Naive thymus-derived CD4-positive, alpha-beta T cell (primary cell): ENCODE results near the gene ANKRD52. TPM values are rescaled to one million over a fixed set of nuclear protein-coding genes. Genes with fewer than 3 reads are reported as not detected.

Source experiments
- ATAC-seq: fragments of 150-1000 bp; cut with Tn5 transposase; 2 replicates; pipeline ENCODE4 v1.10.0; 2021; ENCODE audit warnings: mild to moderate bottlenecking, moderate library complexity
- CTCF ChIA-PET: fragments of 350-600 bp; sonication (Branson Sonifier 250); formaldehyde crosslinking; loops from one replicate; lab custom pipeline; 2021; ENCODE audit warnings: antibody characterized with exemption; lab: Charles Lee
- POLR2A ChIA-PET: fragments of 350-600 bp; sonication (Branson Sonifier 250); formaldehyde crosslinking; loops from one replicate; lab custom pipeline; 2021; ENCODE audit warnings: antibody characterized with exemption, inconsistent platforms; lab: Charles Lee
- DNase-seq, 9 donors: peaks; one replicate each; pipeline versions ENCODE4 v3.0.0 to v3.0.0-alpha.2; 2020 to 2022; ENCODE audit warnings: mixed read lengths in 1 of 9
- H3K27ac ChIP-seq: one replicate; pipeline ENCODE4 v1.7.0; 2013; ENCODE audit warnings: mild to moderate bottlenecking, low read depth, low read length, moderate library complexity
- H3K27me3 ChIP-seq, 2 donors: one replicate each; pipeline ENCODE4 v1.7.0; 2013; ENCODE audit warnings: low read length in 2 of 2, mild to moderate bottlenecking in 2 of 2, moderate library complexity in 2 of 2; ENCODE audit not compliant: control insufficient read depth in 2 of 2, insufficient read depth in 2 of 2
- H3K36me3 ChIP-seq, 3 experiments: 1 replicate in 2 of 3; 2 replicates in 1 of 3; pipeline ENCODE4 v1.7.0; 2013; ENCODE audit warnings: low read length in 3 of 3, mild to moderate bottlenecking in 3 of 3, moderate library complexity in 1 of 3; ENCODE audit not compliant: insufficient read depth in 3 of 3, control insufficient read depth in 2 of 3
- H3K4me1 ChIP-seq, 2 donors: one replicate each; pipeline ENCODE4 v1.7.0; 2013; ENCODE audit warnings: low read length in 2 of 2, mild to moderate bottlenecking in 2 of 2, moderate library complexity in 1 of 2; ENCODE audit not compliant: control insufficient read depth in 2 of 2, insufficient read depth in 2 of 2
- H3K4me3 ChIP-seq: 2 replicates; pipeline ENCODE4 v1.7.0; 2013; ENCODE audit warnings: mild to moderate bottlenecking, low read length
- H3K9me3 ChIP-seq, 3 experiments: 1 replicate in 2 of 3; 2 replicates in 1 of 3; pipeline ENCODE4 v1.7.0; 2013; ENCODE audit warnings: low read length in 3 of 3; ENCODE audit not compliant: control insufficient read depth in 2 of 3
- H3K27ac Mint-ChIP-seq, 9 donors: one replicate each; pipeline ENCODE4 v1.8.0; 2020 to 2022; ENCODE audit warnings: mixed read lengths in 9 of 9, mild to moderate bottlenecking in 8 of 9, moderate library complexity in 5 of 9, inconsistent platforms in 2 of 9
- H3K27me3 Mint-ChIP-seq, 5 donors: one replicate each; pipeline ENCODE4 v1.8.0; 2021 to 2022; ENCODE audit warnings: mixed read lengths in 5 of 5, mild to moderate bottlenecking in 1 of 5
- H3K36me3 Mint-ChIP-seq, 5 donors: one replicate each; pipeline ENCODE4 v1.8.0; 2020 to 2022; ENCODE audit warnings: mixed read lengths in 5 of 5, mild to moderate bottlenecking in 3 of 5, inconsistent platforms in 1 of 5
- H3K4me1 Mint-ChIP-seq, 7 donors: one replicate each; pipeline ENCODE4 v1.8.0; 2020 to 2022; ENCODE audit warnings: mixed read lengths in 7 of 7, mild to moderate bottlenecking in 3 of 7, inconsistent platforms in 1 of 7
- H3K4me3 Mint-ChIP-seq, 10 donors: one replicate each; pipeline ENCODE4 v1.8.0; 2020 to 2022; ENCODE audit warnings: mild to moderate bottlenecking in 10 of 10, mixed read lengths in 10 of 10, moderate library complexity in 6 of 10, inconsistent platforms in 2 of 10
- H3K9me3 Mint-ChIP-seq, 11 donors: one replicate each; pipeline ENCODE4 v1.8.0; 2020 to 2022; ENCODE audit warnings: mixed read lengths in 11 of 11, mild to moderate bottlenecking in 4 of 11, inconsistent platforms in 1 of 11, moderate library complexity in 1 of 11
- intact Hi-C, 2 donors: fragments of 100-400 bp; cut with micrococcal nuclease; formaldehyde crosslinking; loops; one replicate each; pipeline ENCODE4 v1.15.1; 2023
- polyA plus RNA-seq, 2 donors: library from polyadenylated mRNA; unstranded; fragments of 300-500 nt; fragmentation: Illumina TruSeq; gene quantifications; one replicate each; pipeline ENCODE4 v1.2.3, GENCODE V29; 2021
- total RNA-seq, 6 experiments: library from RNA in 5 of 6; stranded (reverse) in 5 of 6; gene quantifications; 1 replicate in 5 of 6; 2 replicates in 1 of 6; pipeline ENCODE4 v1.2.3 and lab custom pipeline; 2021 to 2026

ANKRD52 gene
- total RNA-seq: 10 to 100 TPM; 26.9 to 64.4 (median 40.7) TPM
- polyA plus RNA-seq: 1 to 10 TPM; 5.1 to 8.2 TPM
- 65.4 reads per million, percentile 77 among the genes with 10 or more reads in this experiment for total RNA-seq (lab: John Stamatoyannopoulos, UW)

DNA sequence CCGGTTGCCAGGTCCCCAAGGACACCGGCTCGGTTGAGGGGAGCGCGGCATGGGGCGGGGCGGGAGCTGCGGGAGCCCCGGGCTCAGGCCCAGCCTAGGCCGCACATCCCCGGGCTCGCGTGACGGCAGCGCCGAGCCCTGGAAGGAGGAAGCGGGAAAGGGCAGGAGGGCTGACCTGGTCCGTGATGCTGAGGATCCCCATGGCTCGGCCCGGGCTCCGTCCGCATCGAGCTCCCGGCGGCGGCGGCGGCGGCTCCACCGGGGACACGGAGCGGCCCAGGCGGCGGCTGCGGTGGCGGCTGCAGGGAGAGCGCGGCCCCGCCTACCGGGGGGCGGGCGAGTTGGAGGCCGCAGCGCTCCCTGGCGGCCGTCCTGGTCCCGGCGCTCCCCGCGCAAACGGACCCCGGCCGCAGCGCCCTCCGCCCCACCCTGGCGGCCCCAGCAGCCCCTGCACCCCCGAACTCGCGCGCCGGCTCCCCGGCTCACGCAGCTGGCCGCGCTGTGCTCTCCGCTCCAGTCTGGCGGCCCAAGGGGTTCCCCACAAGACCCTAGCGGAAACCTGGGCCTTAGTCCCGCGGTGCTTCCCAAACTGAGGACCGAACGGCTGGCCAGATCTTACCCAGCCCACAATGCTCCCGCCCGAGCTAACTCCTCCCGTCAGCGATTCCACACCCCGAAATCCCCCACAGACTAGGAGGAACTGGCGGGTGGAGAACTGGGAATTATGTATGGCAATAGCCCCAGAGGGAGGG is at the start of gene ANKRD52:
ANKRD52 (minus strand) TSS at position 317 of the 752 bp plus-strand sequence; CDS start at position 202, 115 bp downstream.
- ATAC-seq (peak; percentile 99), DNase-seq (peak; percentile 69 to 92 (median 84))
- Mint-ChIP-seq H3K36me3 (peaks cover 0 to 22% (median 5%) of the 10 kb centered on the region in 5 donors), H3K27ac (peak within 1 kb of the TSS; percentile 83 to 94 (median 90)), H3K27me3 (peaks cover 0 to 2% (median 0%) of the 10 kb centered on the region in 5 donors), H3K4me3 (peak within 1 kb of the TSS; percentile 87 to 97 (median 93)), H3K4me1 (peaks cover 13 to 27% (median 22%) of the 10 kb centered on the region in 7 donors), H3K9me3 (no peaks in the 10 kb centered on the region)
- ChIA-PET POLR2A (interaction anchor here (0.6 to 2.5 kb wide), 16 partner anchors 9 to 210 kb away, joined by 3 to 12 read pairs (median 4); partner anchors contain the start of genes CNPY2, COQ10A, ESYT1 and RNF41), CTCF (interaction anchor here (0.5 to 1.7 kb wide), 14 partner anchors 8 to 1967 kb away, joined by 3 to 10 read pairs (median 4); partner anchors contain the start of genes COQ10A, RNF41 and ZC3H10)
- Histone ChIP-seq H3K4me1 (peaks cover 18 to 19% of the 10 kb centered on the region in 2 donors), H3K9me3 (no peaks in the 10 kb centered on the region), H3K4me3 (peak within 1 kb of the TSS; percentile 99), H3K36me3 (peaks cover 6 to 32% (median 11%) of the 10 kb centered on the region in 3 experiments), H3K27ac (peak within 1 kb of the TSS; percentile 90), H3K27me3 (no peaks in the 10 kb centered on the region)
- intact Hi-C loops: loop anchor here (1.0 to 5.0 kb wide), 12 partner anchors 8 to 520 kb away; partner anchors contain the start of genes NABP2 (in 2 of the 2), COQ10A (in 1 of the 2), CS (in 1 of the 2) and STAT2 (in 1 of the 2)

- no peak overlapping the region for H3K4me3 ChIP-seq
- H3K27me3 ChIP-seq: no peaks in the 10 kb centered on the region
- H3K27ac ChIP-seq: no peak overlapping the region
- H3K36me3 ChIP-seq: peaks cover 0 to 35% (median 0%) of the 10 kb centered on the region in 3 experiments
- DNase-seq (no peak), ATAC-seq (no peak)
- Mint-ChIP-seq H3K4me3 (no peak overlapping the region), H3K4me1 (peaks cover 0 to 2% (median 1%) of the 10 kb centered on the region in 7 donors), H3K27me3 (no peaks in the 10 kb centered on the region), H3K36me3 (peaks cover 0 to 22% (median 4%) of the 10 kb centered on the region in 5 donors), H3K27ac (no peak overlapping the region), H3K9me3 (no peaks in the 10 kb centered on the region)
- no peaks in the 10 kb centered on the region for H3K9me3 ChIP-seq
- H3K4me1 ChIP-seq: no peaks in the 10 kb centered on the region
- ChIA-PET CTCF (no interaction called here), POLR2A (interaction anchor here (1.1 to 2.4 kb wide), 3 partner anchors 9 to 86 kb away, joined by 4 to 9 read pairs (median 7); partner anchors contain the start of genes CNPY2 and RNF41)
- intact Hi-C loops: no loop called here
Measured at GRCh38 chr12:56307221-56307965, 49.2 kb upstream of the ANKRD52 start.

DNA sequence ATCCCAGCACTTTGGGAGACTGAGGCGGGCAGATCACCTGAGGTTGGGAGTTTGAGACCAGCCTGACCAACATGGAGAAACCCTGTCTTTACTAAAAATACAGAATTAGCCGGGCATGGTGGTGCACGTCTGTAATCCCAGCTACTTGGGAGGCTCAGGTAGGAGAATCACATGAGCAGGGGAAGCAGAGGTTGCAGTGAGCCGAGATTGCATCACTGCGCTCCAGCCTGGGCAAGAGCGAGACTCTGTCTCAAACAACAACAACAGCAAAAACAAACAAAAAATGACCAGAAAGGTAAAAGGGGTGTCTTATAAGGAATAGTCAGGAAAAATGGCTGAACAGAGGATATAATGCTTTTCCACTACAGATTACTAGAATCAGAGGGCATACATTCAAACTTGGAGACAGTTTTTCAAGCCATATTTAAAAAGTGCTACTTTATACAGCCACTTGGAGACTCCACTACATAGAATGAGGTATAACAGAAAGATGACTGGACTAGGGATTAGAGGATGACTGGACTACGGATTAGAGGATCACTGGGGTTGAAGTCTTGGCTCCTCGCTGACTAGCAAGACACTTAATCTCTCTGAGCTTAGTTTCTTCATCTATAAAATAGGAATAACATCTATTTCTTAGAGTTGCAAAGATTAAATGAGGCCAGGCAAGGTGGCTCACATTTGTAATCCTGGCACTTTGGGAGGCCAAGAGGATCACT is 46.8 kb upstream of the ANKRD52 start:
- H3K4me1 Mint-ChIP-seq: peaks cover 8 to 23% (median 21%) of the 10 kb centered on the region in 7 donors
- ATAC-seq (no peak), DNase-seq (no peak)
- H3K4me3 Mint-ChIP-seq: no peak overlapping the region
- no peaks in the 10 kb centered on the region for H3K9me3 ChIP-seq
- peaks cover 8 to 19% of the 10 kb centered on the region in 2 donors for H3K4me1 ChIP-seq
- no peaks in the 10 kb centered on the region for H3K27me3 ChIP-seq
- CTCF ChIA-PET: no interaction called here
- intact Hi-C loops: no loop called here
- no peak overlapping the region for H3K4me3 ChIP-seq
- H3K27ac Mint-ChIP-seq: peak overlapping the region in 4 of 9 donors; percentile 7 to 47 (median 29)
- POLR2A ChIA-PET: interaction anchor here (0.6 to 1.4 kb wide), 6 partner anchors 11 to 151 kb away, joined by 3 to 6 read pairs (median 4); partner anchors contain the start of genes CNPY2 and RNF41
- H3K27ac ChIP-seq: no peak overlapping the region
- H3K27me3 Mint-ChIP-seq: no peaks in the 10 kb centered on the region
- H3K36me3 Mint-ChIP-seq: peaks cover 0 to 13% (median 4%) of the 10 kb centered on the region in 5 donors
- no peaks in the 10 kb centered on the region for H3K9me3 Mint-ChIP-seq
- peaks cover 0 to 23% (median 0%) of the 10 kb centered on the region in 3 experiments for H3K36me3 ChIP-seq

DNA sequence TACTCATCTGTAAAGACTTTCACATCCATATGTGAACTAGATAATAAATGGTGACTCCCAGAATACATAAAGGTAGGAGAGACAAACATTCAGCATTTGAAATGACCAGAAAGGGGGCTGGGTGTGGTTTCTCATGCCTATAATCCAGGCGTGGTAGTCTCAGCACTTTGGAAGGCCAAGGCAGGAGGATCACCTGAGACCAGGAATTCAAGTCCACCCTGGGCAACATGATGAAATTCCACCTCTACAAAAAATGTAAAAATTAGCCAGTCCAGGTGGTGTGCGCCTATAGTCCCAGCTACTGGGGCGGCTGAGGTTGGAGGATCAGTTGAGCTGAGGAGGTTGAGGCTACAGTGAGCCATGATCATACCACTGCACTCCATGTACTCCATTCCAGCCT is 46.1 kb upstream of the ANKRD52 start:
- H3K27ac Mint-ChIP-seq: no peak overlapping the region
- no peak overlapping the region for H3K27ac ChIP-seq
- H3K27me3 Mint-ChIP-seq: no peaks in the 10 kb centered on the region
- intact Hi-C loops: no loop called here
- H3K4me1 Mint-ChIP-seq: peaks cover 9 to 26% (median 22%) of the 10 kb centered on the region in 7 donors
- H3K36me3 ChIP-seq: peaks cover 0 to 21% (median 0%) of the 10 kb centered on the region in 3 experiments
- no peaks in the 10 kb centered on the region for H3K9me3 Mint-ChIP-seq
- H3K4me3 ChIP-seq: no peak overlapping the region
- H3K36me3 Mint-ChIP-seq: peaks cover 0 to 10% (median 1%) of the 10 kb centered on the region in 5 donors
- ATAC-seq (no peak), DNase-seq (no peak)
- H3K9me3 ChIP-seq: no peaks in the 10 kb centered on the region
- no peaks in the 10 kb centered on the region for H3K27me3 ChIP-seq
- CTCF ChIA-PET: no interaction called here
- H3K4me3 Mint-ChIP-seq: no peak overlapping the region
- H3K4me1 ChIP-seq: peaks cover 13 to 19% of the 10 kb centered on the region in 2 donors
- POLR2A ChIA-PET: interaction anchor here (0.6 to 1.4 kb wide), 3 partner anchors 11 to 152 kb away, joined by 3 to 4 read pairs (median 3); partner anchors contain the start of gene CNPY2

GRCh38 chr12:56300644-56301464 is 42.7 kb upstream of the ANKRD52 start:
- ChIA-PET POLR2A (interaction anchor here (0.6 to 3.6 kb wide), 9 partner anchors 11 to 198 kb away, joined by 3 to 18 read pairs (median 3); partner anchors contain the start of genes RNF41 and TIMELESS), CTCF (interaction anchor here (0.6 to 1.1 kb wide), 3 partner anchors 15 to 462 kb away, joined by 3 to 4 read pairs (median 3); partner anchors contain the start of gene CNPY2)
- peak overlapping the region; percentile 94 for H3K27ac ChIP-seq
- peaks cover 0 to 18% (median 0%) of the 10 kb centered on the region in 3 experiments for H3K36me3 ChIP-seq
- peak in 1 of 9 donors; percentile 4 for DNase-seq
- H3K27me3 ChIP-seq: no peaks in the 10 kb centered on the region
- ATAC-seq: no peak
- H3K4me3 ChIP-seq: peak overlapping the region; percentile 73
- Mint-ChIP-seq H3K4me1 (peaks cover 27 to 58% (median 53%) of the 10 kb centered on the region in 7 donors), H3K4me3 (peak overlapping the region; percentile 93 to 100 (median 96)), H3K27me3 (no peaks in the 10 kb centered on the region), H3K36me3 (peaks cover 0 to 16% (median 8%) of the 10 kb centered on the region in 5 donors), H3K9me3 (no peaks in the 10 kb centered on the region), H3K27ac (peak overlapping the region; percentile 93 to 99 (median 97))
- peaks cover 26 to 48% of the 10 kb centered on the region in 2 donors for H3K4me1 ChIP-seq
- H3K9me3 ChIP-seq: no peaks in the 10 kb centered on the region
- intact Hi-C loops: loop anchor here (1.0 to 2.0 kb wide), 24 partner anchors 10 to 562 kb away; partner anchors contain the start of genes STAT2 (in 2 of the 2), TIMELESS (in 2 of the 2), ANKRD52 (in 1 of the 2) and COQ10A (in 1 of the 2)
